H1 (cell line): ENCODE results near the gene CCNJ. TPM values are rescaled to one million over a fixed set of nuclear protein-coding genes. Genes with fewer than 3 reads are reported as not detected.

Experiments
- EZH2 ChIP-seq: fragments of 200-600 bp; sonication (generic); IDR thresholded peaks from 2 replicates; pipeline ENCODE4 v1.7.1; 2012; ENCODE audit warnings: low read depth, mild to moderate bottlenecking, moderate library complexity, low read length, inconsistent platforms; ENCODE audit not compliant: severe bottlenecking
- HDAC2 ChIP-seq, 2 experiments: fragments of 300-600 bp in 1 of 2; sonication (generic) in 1 of 2; IDR thresholded peaks; 2 replicates each; pipeline ENCODE4 v1.6.1; 2011 to 2012; ENCODE audit warnings: low read depth in 2 of 2, low read length in 2 of 2, mild to moderate bottlenecking in 2 of 2, moderate library complexity in 2 of 2, borderline replicate concordance in 1 of 2, inconsistent platforms in 1 of 2
- TCF12 ChIP-seq: IDR thresholded peaks from 2 replicates; pipeline ENCODE4 v1.6.1; 2011; ENCODE audit warnings: low read depth, mild to moderate bottlenecking, low read length
- polyA plus RNA-seq, 7 experiments: library from polyadenylated mRNA; depleted of rRNA in 3 of 7; stranded (reverse) in 5 of 7; unstranded in 2 of 7; fragments of >200 nt in 5 of 7; fragments of 200-250 nt in 2 of 7; gene quantifications; 1 replicate in 5 of 7; 2 replicates in 1 of 7; 4 replicates in 1 of 7; pipeline versions ENCODE4 v1.2.1 to v1.2.3, GENCODE V29; 2011 to 2013; ENCODE audit warnings: missing spikeins in 2 of 7, mixed read lengths in 2 of 7
- total RNA-seq: library from RNA; stranded (reverse); fragmentation: NEBNext Ultra II Directional; extraction: Animal tissue kit (Norgen Biotek cat#: 25700); gene quantifications from 2 replicates; pipeline ENCODE4 v1.2.1, GENCODE V29; 2021
- TF ChIP-seq, protein P1 (sequence below): fragments of 300-600 bp; sonication (generic); IDR thresholded peaks from 2 replicates; pipeline ENCODE4 v1.7.1; 2012; ENCODE audit warnings: low read length, moderate library complexity, mild to moderate bottlenecking, inconsistent platforms; ENCODE audit not compliant: insufficient replicate concordance

The CCNJ gene
- total and polyA plus RNA-seq, 2 of the 8 experiments (the other 6 are each of a cell fraction or from before 2014, with no cell fraction given) = 31.4 to 34.7 TPM

- TF ChIP-seq, protein P1, sequence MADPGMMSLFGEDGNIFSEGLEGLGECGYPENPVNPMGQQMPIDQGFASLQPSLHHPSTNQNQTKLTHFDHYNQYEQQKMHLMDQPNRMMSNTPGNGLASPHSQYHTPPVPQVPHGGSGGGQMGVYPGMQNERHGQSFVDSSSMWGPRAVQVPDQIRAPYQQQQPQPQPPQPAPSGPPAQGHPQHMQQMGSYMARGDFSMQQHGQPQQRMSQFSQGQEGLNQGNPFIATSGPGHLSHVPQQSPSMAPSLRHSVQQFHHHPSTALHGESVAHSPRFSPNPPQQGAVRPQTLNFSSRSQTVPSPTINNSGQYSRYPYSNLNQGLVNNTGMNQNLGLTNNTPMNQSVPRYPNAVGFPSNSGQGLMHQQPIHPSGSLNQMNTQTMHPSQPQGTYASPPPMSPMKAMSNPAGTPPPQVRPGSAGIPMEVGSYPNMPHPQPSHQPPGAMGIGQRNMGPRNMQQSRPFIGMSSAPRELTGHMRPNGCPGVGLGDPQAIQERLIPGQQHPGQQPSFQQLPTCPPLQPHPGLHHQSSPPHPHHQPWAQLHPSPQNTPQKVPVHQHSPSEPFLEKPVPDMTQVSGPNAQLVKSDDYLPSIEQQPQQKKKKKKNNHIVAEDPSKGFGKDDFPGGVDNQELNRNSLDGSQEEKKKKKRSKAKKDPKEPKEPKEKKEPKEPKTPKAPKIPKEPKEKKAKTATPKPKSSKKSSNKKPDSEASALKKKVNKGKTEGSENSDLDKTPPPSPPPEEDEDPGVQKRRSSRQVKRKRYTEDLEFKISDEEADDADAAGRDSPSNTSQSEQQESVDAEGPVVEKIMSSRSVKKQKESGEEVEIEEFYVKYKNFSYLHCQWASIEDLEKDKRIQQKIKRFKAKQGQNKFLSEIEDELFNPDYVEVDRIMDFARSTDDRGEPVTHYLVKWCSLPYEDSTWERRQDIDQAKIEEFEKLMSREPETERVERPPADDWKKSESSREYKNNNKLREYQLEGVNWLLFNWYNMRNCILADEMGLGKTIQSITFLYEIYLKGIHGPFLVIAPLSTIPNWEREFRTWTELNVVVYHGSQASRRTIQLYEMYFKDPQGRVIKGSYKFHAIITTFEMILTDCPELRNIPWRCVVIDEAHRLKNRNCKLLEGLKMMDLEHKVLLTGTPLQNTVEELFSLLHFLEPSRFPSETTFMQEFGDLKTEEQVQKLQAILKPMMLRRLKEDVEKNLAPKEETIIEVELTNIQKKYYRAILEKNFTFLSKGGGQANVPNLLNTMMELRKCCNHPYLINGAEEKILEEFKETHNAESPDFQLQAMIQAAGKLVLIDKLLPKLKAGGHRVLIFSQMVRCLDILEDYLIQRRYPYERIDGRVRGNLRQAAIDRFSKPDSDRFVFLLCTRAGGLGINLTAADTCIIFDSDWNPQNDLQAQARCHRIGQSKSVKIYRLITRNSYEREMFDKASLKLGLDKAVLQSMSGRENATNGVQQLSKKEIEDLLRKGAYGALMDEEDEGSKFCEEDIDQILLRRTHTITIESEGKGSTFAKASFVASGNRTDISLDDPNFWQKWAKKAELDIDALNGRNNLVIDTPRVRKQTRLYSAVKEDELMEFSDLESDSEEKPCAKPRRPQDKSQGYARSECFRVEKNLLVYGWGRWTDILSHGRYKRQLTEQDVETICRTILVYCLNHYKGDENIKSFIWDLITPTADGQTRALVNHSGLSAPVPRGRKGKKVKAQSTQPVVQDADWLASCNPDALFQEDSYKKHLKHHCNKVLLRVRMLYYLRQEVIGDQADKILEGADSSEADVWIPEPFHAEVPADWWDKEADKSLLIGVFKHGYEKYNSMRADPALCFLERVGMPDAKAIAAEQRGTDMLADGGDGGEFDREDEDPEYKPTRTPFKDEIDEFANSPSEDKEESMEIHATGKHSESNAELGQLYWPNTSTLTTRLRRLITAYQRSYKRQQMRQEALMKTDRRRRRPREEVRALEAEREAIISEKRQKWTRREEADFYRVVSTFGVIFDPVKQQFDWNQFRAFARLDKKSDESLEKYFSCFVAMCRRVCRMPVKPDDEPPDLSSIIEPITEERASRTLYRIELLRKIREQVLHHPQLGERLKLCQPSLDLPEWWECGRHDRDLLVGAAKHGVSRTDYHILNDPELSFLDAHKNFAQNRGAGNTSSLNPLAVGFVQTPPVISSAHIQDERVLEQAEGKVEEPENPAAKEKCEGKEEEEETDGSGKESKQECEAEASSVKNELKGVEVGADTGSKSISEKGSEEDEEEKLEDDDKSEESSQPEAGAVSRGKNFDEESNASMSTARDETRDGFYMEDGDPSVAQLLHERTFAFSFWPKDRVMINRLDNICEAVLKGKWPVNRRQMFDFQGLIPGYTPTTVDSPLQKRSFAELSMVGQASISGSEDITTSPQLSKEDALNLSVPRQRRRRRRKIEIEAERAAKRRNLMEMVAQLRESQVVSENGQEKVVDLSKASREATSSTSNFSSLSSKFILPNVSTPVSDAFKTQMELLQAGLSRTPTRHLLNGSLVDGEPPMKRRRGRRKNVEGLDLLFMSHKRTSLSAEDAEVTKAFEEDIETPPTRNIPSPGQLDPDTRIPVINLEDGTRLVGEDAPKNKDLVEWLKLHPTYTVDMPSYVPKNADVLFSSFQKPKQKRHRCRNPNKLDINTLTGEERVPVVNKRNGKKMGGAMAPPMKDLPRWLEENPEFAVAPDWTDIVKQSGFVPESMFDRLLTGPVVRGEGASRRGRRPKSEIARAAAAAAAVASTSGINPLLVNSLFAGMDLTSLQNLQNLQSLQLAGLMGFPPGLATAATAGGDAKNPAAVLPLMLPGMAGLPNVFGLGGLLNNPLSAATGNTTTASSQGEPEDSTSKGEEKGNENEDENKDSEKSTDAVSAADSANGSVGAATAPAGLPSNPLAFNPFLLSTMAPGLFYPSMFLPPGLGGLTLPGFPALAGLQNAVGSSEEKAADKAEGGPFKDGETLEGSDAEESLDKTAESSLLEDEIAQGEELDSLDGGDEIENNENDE = no peak
- TF ChIP-seq HDAC2 (IDR thresholded peaks at IDR 0.05; ENCODE audit: borderline replicate concordance in 1 of 2, low read depth in 2 of 2, low read length in 2 of 2) (no peak), TCF12 (no peak), EZH2 (no peak)
Observed at GRCh38 chr10:96038476-96039387, 4.7 kb upstream of the CCNJ start (continued).
